ENCODE measurements around the gene IKZF5.

Gene IKZF5

GRCh38 chr10:123008355-123009104, at the start of gene IKZF5, which contains the start of gene ACADSB:
IKZF5 (minus strand) TSS chr10:123008795; CDS start chr10:122998625, 10,170 bp downstream.
ACADSB (plus strand) TSS chr10:123009006; CDS start chr10:123009030, 24 bp downstream.
- DNase-seq: peak; percentile 97

GRCh38 chr10:123057968-123058367, 49.4 kb upstream of the IKZF5 start:
- DNase-seq: no peak

GRCh38 chr10:123045961-123046731, 37.6 kb upstream of the IKZF5 start:
- no peak for DNase-seq

GRCh38 chr10:123044391-123044790, 35.8 kb upstream of the IKZF5 start:
- no peak for DNase-seq

DNA sequence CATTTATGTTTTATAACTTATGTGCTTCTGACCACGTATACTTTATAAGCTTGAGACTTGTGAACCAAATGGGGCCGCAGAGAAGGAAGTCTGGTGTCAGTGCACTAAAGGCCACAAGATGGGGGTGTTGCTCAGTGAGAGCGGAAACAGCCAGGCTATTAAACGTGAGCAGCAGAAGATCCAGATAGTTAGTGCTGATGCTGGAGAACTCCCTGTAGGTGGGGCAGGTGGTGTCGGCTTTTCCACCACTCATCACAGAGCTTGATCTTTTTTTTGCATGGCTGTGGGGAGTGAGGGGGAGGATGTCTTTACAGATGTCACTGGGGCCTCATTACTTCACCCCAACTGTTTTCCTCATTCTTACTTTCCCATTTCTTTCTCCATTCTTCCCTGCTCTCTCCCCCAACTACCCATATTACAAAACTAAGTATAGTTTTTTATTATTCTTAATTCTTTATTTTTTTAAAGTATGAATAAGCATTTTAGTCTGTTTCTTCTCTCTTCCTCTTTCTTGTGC, 34.9 kb upstream of the IKZF5 start:
- DNase-seq: peak; percentile 25

DNA sequence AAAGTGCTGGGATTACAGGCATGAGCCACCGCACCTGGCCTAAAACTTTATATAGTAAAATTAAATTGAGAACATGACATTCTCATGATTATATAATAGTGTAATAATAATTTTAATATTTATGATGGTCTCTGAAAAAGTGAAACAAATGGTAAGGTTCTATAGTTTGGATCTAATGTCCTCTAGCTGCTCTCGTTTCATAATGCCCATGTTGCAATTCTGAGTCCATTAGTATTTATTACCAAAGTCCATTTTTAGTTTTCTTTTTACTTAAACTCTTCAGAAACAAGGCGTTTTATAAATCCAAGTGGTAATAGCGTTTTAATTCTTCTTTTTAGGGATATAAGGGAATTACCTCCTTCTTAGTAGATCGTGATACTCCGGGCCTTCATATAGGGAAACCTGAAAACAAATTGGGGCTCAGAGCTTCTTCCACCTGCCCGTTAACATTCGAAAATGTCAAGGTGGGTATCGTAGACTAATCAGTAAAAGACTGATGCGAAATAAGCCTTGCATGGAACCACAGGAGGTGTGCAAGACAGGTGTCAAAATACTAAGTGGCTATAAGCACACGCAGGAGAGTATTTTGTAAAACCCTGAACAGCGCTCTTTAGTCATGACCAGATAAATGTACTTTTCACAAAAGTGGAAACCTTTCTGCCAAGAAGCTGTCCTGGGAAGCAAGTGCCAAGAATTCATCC, 34.3 kb upstream of the IKZF5 start:
- no peak for DNase-seq

DNA sequence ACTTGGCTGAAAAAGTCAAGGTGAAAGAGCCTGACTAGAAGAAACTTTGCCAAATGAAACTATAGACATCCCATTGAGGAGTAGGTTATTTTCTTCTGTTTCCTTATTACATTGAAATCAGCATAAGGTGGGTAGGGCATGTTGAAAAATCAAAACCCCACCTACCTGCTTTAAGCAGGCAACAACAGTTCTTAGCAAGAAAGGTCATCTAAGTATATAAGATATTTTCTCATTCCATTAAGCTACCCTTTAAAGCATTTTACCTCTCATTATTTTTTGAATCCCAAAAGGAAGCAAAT, 31.0 kb upstream of the IKZF5 start:
- DNase-seq: no peak

DNA sequence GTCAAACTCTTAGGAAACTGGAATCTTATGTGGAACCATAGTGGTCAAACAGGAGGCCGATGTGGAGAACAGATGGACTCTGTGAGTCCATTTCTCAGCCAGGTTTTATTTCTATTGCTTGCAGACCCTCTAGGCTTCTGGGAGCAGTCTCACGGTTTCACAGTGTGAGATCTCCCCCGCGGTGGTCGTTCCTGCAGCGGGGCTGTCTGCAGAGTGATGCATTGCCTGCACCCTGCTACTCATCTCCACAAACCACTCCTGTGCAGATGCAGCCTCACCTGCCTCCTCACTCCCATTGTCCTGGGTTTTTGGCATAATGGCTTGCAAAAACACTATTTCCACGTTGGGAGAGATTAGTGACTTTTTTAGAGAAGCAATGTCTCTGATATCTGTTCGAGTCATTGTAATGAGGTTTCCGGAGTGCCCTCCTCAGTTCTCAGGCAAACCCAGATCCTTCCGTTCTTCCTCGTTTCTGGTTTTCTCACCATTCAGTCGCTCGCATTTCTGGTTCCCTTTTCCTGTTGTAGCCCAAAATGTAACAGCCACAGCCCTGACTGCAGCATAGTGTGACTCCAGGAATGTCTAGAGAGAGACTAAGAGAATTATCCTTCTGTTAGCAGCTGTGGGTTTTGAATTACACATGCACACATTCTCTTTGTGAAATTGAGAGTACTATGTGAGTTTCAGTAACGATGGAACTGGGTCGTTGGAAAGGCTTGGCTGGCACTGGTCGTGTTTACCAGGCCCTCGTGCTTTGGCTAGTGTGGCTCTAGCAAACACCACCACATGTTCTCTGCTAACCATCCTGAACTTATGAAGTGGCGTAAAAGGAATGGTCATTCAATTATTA, 30.4 kb upstream of the IKZF5 start:
- DNase-seq: no peak

GRCh38 chr10:123035467-123036086, 27.0 kb upstream of the IKZF5 start:
- DNase-seq: no peak

GRCh38 chr10:123034332-123034731, 25.7 kb upstream of the IKZF5 start:
- DNase-seq: no peak

- DNase-seq: no peak
These were observed 22.5 kb upstream of the IKZF5 start for GRCh38 chr10:123031124-123031523.

- DNase-seq: no peak
These were observed 19.3 kb upstream of the IKZF5 start for GRCh38 chr10:123027861-123028260.

DNA sequence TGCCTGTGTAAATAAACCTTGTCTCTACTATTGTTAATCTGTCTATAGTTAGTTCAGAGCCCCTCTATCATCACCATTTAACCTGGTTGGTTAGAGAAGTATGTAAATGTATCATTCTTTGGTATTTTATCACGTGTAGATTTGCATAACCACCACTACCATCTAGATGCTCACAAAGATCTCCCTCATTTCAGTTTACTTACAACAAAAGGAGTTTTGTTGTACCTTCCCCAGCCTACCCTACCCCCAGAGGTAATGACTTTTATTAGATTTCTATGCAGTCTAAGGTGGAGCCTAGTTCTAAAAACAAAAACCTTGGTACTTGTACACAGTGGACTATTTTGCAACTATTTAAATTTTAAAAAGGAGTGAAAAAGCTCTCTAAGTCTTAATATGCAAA, 17.7 kb upstream of the IKZF5 start:
- DNase-seq: no peak

DNA sequence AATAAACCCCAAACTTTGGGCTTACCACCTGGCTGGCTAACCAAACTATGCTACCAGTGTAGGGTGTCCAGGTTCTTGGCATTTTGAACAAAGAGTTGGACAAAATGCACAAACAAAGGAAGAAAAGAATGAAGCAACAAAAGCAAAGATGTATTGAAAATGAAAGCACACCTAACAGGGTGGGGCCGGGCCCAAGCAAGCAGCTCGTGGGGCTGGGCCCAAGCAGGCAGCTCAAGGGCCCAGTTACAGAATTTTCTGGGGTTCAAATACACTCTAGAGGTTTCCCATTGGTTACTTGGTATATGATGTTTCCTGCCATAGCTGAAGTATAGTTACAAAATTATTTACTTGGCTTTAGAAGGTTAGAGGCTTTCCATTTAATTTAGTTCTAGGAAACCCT, 15.9 kb upstream of the IKZF5 start:
- no peak for DNase-seq

- no peak for DNase-seq
These were observed 12.9 kb upstream of the IKZF5 start for GRCh38 chr10:123021517-123021916.

DNA sequence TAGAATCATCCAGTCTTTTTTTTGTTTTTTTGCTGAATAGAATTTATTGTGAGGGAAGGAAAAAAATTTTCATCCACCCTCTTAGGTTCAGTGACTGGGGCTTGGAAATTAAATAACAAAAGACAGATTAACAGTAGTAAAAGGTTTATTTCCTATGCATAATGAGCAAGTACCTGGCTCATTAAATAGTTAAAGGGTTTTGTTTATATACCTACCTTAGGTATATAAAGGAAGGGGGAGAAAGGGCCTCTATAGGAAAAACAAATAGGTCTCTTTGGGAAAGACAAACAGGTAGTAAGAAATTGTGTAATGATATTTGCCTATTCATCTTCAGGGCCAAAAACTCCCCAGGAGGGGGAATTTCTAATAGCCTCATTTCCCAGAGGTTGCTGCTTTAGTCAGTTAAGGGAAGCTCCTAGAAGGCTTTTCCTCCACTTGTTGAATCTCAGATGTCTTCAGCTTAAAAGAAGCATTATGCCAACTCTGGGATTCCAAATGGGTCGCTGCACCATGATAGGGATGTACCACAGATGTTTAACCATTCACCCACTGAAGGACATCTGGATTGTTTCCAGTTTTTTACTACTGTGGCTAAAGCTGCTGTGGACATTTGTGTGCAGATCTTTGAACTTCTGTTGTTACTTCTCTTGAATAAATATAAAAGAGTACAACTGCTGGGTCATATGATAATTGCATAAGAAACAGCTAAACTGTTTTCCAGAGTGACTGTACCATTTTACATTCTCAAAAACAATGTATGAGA, 11.5 kb upstream of the IKZF5 start:
- no peak for DNase-seq

DNA sequence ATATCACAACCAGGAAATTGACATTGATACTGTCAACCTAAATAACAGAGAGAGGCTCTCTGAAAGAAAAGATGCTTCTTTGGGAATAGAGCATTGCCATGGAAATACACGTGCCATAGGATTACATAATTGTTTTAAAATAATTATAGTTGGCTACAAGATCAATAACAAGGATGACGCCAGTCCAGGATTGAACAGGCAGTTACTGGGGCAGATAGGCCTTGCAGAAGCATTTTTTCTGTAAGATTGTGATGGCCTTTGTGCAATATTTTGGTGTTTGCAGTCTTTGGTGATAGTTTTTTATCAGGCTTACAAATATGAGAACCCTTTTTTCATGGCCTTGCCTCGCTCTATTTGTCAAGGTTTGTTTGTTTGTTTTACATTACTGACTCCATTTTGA, 10.7 kb upstream of the IKZF5 start:
- DNase-seq: no peak

DNA sequence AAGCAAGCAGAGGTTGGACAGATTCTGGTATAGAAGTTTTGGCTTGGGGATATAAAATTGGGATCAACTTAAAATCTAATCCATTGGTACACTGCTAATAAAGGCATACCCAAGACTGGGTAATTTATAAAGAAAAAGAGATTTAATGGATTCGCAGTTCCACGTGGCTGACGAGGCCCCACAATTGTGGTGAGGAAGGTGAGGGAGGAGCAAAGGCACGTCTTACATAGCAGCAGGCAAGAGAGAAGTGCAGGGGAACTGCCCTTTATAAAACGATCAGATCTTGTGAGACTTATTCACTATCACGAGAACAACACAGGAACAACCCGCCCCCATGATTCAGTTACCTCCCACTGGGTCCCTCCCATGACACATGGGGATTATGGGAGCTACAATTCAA, 9.9 kb upstream of the IKZF5 start:
- no peak for DNase-seq

DNA sequence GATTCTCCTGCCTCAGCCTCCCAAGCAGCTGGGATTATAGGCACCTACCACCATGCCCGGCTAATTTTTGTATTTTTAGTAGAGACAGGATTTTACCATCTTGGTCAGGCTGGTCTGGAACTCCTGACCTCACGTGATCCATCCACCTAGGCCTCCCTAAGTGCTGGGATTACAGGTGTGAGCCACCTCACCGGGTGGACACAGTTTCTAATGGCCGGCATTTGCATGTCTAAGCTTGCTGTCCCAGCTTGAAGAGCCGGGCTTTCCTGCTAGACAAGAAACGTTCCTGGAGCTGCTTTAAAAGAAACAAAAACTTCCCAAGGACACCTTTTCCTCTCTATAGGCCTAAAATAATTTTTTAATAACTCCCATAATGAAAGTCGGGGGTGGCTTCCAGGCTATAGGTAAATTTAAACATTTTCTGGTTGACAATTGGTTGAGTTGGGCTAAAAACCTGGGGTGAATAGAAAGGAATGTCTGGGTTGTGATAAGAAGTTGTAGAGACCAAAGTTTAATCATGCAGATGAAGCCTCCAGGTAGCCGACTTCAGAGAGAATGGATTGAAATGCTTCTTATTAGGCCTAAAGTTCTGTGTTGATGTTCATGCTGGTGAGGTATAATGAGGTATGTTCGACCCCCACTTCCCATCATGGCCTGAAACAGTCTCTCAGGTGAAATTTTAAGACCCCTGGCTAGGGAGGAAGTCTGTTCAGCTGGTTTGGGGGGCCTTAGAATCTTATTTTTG, 9.0 kb upstream of the IKZF5 start:
- no peak for DNase-seq

GRCh38 chr10:123016228-123016627, 7.6 kb upstream of the IKZF5 start:
- DNase-seq: no peak

GRCh38 chr10:123014772-123015171, 6.2 kb upstream of the IKZF5 start:
- no peak for DNase-seq
